Transverse colon (tissue), 4 donors: Measurements from ENCODE around the gene KLF13.

Experiments
- CTCF ChIP-seq, 5 experiments: fragments of 200-600 bp in 3 of 5; fragments of 450-650 bp in 2 of 5; sonication (generic) in 3 of 5; IDR thresholded peaks; 1 replicate in 2 of 5; 2 replicates in 3 of 5; pipeline ENCODE4 v1.5.1; 2016 to 2017; ENCODE audit warnings: antibody characterized with exemption in 5 of 5, inconsistent platforms in 3 of 5, mild to moderate bottlenecking in 2 of 5, moderate library complexity in 1 of 5
- POLR2A ChIP-seq: fragments of 450-650 bp; IDR thresholded peaks from one replicate; pipeline ENCODE4 v1.6.1; 2016; ENCODE audit warnings: antibody characterized with exemption, mild to moderate bottlenecking, moderate library complexity
- POLR2AphosphoS5 ChIP-seq, 3 donors: sonication (generic); formaldehyde crosslinking; IDR thresholded peaks; one replicate each; pipeline ENCODE4 v1.6.1; 2016; ENCODE audit warnings: antibody characterized with exemption in 3 of 3

GRCh38 chr15:31309893-31310606, 16.6 kb upstream of the KLF13 start:
- TF ChIP-seq CTCF (IDR thresholded peaks at IDR 0.05) (no peak), POLR2A (no peak), POLR2AphosphoS5 (IDR thresholded peaks at IDR 0.05) (no peak)
